Measurements from ENCODE around the gene EID2B.

Gene EID2B

DNA sequence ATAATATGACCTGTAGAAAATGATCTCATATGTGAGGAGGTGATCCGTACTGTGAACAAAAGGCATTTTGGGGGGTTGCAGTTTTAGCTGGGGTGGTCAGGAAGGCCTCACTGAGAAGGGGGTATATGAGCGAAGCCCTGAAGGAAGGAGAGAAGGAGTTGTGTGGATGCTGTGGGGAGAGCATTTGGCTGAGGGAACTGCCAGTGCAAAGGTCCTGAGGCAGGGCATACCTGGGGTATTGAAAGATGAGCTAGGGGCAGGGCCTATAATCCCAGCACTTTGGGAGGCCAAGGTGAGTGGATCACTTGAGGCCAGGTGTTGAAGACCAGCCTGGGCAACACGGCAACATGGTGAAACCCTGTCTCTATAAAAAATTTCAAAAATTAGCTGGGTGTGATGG lies 15.2 kb downstream of the EID2B start:
- Mint-ChIP-seq H3K4me3 (no peak overlapping the region), H3K9me3 (peaks cover 2% of the 10 kb centered on the region), H3K27me3 (peaks cover 19% of the 10 kb centered on the region), H3K36me3 (peaks cover 5% of the 10 kb centered on the region), H3K27ac (no peak overlapping the region), H3K4me1 (peaks cover 12% of the 10 kb centered on the region)
- ATAC-seq (ENCODE audit: low read depth): no peak
- DNase-seq (ENCODE audit: low spot score in 2 of 2): no peak

DNA sequence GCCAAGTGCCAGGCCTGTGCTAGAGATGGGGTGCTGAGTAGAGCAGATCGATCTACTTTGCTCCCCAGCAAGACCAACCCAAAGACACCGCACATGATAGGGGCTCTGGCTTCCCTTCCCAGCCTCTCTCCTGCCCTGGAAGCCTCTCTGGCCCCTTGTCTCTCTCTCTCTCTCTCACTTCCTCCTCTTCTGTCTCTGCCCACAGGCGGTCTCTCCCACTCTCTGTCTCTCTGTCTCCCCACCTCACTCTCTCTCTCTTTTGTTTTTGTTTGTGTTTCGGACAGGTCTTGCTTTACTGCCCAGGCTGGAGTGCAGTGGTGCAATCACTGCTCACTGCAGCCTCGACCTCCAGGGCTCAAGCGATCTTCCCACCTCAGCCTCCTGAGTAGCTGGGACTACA lies 16.4 kb downstream of the EID2B start:
- Mint-ChIP-seq H3K36me3 (peaks cover 5% of the 10 kb centered on the region), H3K27me3 (peaks cover 19% of the 10 kb centered on the region)

DNA sequence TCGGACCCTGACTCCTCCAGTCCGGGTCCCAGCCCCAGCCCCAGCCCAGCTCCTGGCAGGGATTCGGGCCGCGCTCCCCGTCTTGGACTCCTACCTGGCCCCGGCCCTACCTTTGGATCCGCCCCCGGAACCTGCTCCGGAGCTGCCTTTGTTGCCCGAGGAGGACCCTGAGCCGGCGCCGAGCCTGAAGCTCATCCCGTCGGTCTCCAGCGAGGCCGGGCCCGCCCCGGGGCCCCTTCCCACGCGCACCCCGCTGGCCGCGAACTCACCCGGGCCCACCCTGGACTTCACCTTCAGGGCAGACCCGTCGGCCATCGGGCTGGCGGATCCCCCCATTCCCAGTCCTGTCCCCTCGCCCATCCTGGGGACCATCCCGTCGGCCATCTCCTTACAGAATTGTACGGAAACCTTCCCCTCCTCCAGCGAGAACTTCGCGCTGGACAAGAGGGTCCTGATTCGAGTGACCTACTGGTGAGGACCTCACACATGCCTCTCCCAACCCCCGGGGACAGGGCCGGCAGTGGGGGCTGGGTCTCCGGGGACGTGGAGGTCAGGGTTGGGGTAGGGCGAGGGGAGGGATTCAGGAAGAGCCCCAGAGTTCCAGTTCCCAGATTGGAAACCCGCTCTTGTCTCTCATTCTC lies 17.0 kb downstream of the EID2B start:
- Mint-ChIP-seq H3K27ac (peak overlapping the region; percentile 31), H3K36me3 (peaks cover 5% of the 10 kb centered on the region), H3K9me3 (peaks cover 2% of the 10 kb centered on the region), H3K4me3 (peak overlapping the region; percentile 87), H3K27me3 (peaks cover 19% of the 10 kb centered on the region), H3K4me1 (peaks cover 12% of the 10 kb centered on the region)
- DNase-seq (ENCODE audit: low spot score in 2 of 2) (no peak), ATAC-seq (ENCODE audit: low read depth) (no peak)

More for the DNA sequence above, 16.4 kb downstream of the EID2B start:
- ATAC-seq (ENCODE audit: low read depth) (peak; percentile 50), DNase-seq (ENCODE audit: low spot score in 2 of 2) (no peak)
- Mint-ChIP-seq H3K4me3 (peak overlapping the region; percentile 66), H3K27ac (no peak overlapping the region), H3K9me3 (peaks cover 2% of the 10 kb centered on the region), H3K4me1 (peaks cover 12% of the 10 kb centered on the region)

DNA sequence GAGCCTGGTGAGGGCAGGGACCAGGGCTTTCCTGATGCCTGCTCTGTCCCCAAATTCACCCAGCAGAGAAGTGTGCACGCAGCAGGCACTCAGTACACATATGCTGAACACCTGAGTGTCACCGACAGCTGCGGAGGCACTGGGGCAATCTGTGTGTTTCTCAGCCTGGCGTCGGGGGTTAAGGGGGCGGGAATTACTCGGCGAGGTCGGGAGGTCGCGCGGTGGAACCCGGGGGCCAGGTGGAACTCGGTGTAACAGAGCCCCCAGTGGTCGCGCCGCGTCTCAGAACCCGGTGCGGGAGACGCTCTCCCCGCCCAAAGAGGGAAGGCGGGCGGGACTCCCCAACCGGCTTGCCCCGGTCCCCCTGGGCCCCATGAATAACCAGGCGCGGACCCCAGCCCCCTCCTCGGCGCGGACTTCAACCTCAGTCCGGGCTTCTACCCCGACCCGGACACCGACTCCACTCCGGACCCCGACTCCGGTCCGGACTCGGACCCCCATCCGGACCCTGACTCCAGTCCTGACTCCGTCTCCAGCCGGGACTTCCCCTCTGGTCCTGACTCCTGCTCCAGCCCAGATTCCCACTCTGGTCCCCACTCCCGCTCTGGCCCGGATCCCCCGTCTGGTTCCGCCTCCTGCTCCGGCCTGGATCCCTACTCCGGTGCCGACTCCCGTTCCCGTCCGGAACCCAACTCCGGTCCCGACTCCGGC lies 17.7 kb downstream of the EID2B start, which contains the start of gene SELENOV:
TSS of gene SELENOV (plus strand) at position 300 of the 711 bp plus-strand sequence. CDS start at position 374, 74 bp downstream.
- Mint-ChIP-seq H3K27me3 (peaks cover 19% of the 10 kb centered on the region), H3K4me3 (peak within 1 kb of the TSS; percentile 87), H3K36me3 (peaks cover 5% of the 10 kb centered on the region), H3K9me3 (peaks cover 2% of the 10 kb centered on the region), H3K27ac (peak within 1 kb of the TSS; percentile 31), H3K4me1 (peaks cover 12% of the 10 kb centered on the region)
- ATAC-seq (ENCODE audit: low read depth) (peak; percentile 72), DNase-seq (ENCODE audit: low spot score in 2 of 2) (no peak)

DNA sequence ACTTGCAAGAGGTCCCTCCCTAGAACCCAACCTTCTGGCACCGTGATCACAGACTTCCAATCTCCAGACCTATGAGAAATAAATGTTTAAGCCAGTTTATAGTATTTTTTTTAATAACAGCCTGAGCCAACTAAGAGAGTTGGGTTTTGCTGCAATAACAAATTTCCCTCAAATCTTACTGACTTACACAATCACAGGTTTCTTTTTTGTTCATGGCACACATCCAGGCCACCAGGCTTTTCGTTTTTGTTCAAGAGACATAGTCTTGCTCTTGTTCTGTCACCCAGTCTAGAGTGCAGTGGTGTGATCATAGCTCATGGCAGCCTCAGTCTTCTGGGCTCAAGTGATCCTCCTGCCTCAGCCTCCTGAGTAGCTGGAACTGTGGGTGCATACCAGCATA lies 19.7 kb downstream of the EID2B start:
- Mint-ChIP-seq H3K27ac (no peak overlapping the region), H3K4me1 (peaks cover 14% of the 10 kb centered on the region), H3K4me3 (no peak overlapping the region), H3K36me3 (peaks cover 5% of the 10 kb centered on the region), H3K27me3 (peaks cover 19% of the 10 kb centered on the region), H3K9me3 (peaks cover 2% of the 10 kb centered on the region)
- DNase-seq (ENCODE audit: low spot score in 2 of 2) (no peak), ATAC-seq (ENCODE audit: low read depth) (no peak)

DNA sequence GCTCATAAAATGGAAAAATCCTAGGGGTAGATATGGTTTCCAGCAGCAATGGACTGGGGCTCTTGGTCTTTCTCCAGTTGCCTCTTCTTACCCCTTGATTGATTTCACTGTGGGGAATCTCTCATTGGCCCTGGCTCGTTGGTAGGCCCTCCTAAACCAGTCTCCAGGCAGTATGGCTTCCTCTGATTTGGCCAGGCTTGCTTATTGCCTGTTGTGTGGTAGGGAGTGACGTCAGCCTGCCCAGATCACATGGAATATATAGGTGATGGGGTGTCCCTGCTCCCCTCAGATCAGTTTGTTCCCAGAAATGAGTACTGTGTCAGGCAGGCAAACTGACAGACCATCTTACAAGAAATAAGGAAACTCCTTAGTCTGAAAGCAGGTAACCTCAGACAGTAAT lies 23.4 kb downstream of the EID2B start:
- H3K4me3 Mint-ChIP-seq: no peak overlapping the region
- peaks cover 2% of the 10 kb centered on the region for H3K36me3 Mint-ChIP-seq
- DNase-seq (ENCODE audit: low spot score in 2 of 2) (no peak), ATAC-seq (ENCODE audit: low read depth) (no peak)
- no peak overlapping the region for H3K27ac Mint-ChIP-seq
- peaks cover 2% of the 10 kb centered on the region for H3K9me3 Mint-ChIP-seq
- H3K27me3 Mint-ChIP-seq: peaks cover 18% of the 10 kb centered on the region
- H3K4me1 Mint-ChIP-seq: peaks cover 12% of the 10 kb centered on the region

DNA sequence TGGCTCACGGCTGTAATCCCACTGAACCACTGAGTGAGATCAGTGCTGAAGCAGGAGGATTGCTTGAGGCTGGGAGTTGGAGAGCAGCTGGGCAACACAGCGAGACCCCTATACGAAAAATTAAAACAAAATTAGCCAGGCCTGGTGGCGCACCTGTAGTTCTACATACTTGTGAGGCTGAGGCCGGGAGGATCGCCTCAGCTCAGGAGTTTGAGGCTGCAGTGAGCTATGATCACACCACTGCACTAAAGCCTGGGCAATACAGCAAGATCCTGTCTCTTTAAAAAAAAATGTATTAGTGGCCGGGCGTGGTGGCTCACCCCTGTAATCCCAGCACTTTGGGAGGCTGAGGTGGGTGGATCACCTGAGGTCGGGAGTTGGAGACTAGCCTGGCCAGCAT lies 24.0 kb downstream of the EID2B start:
- no peak overlapping the region for H3K27ac Mint-ChIP-seq
- peaks cover 22% of the 10 kb centered on the region for H3K27me3 Mint-ChIP-seq
- H3K9me3 Mint-ChIP-seq: peaks cover 2% of the 10 kb centered on the region
- H3K4me1 Mint-ChIP-seq: peaks cover 15% of the 10 kb centered on the region
- H3K4me3 Mint-ChIP-seq: no peak overlapping the region
- ATAC-seq (ENCODE audit: low read depth): no peak
- peaks cover 2% of the 10 kb centered on the region for H3K36me3 Mint-ChIP-seq
- DNase-seq (ENCODE audit: low spot score in 2 of 2): no peak

DNA sequence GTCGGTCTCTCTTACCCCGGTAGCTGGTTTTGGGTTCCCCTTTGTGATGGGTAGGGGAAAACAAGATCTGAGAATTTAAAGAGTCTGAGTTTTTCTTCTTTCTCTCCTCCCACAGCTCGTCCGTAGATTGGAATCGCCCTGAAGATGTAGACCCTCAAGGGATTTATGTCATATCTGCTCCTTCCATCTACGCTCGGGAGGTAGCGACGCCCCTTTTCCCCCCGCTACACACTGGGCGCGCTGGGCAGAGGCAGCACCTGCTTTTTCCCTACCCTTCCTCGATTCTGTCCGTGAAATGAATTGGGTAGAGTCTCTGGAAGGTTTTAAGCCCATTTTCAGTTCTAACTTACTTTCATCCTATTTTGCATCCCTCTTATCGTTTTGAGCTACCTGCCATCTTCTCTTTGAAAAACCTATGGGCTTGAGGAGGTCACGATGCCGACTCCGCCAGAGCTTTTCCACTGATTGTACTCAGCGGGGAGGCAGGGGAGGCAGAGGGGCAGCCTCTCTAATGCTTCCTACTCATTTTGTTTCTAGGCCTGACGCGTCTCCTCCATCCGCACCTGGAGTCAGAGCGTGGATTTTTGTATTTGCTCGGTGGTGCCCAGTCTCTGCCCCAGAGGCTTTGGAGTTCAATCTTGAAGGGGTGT lies 24.8 kb downstream of the EID2B start:
- Mint-ChIP-seq H3K27me3 (peaks cover 26% of the 10 kb centered on the region), H3K36me3 (peaks cover 2% of the 10 kb centered on the region), H3K4me1 (peaks cover 22% of the 10 kb centered on the region), H3K9me3 (peaks cover 2% of the 10 kb centered on the region), H3K4me3 (peak overlapping the region; percentile 87), H3K27ac (no peak overlapping the region)
- no peak for ATAC-seq (ENCODE audit: low read depth)
- DNase-seq (ENCODE audit: low spot score in 2 of 2): no peak

DNA sequence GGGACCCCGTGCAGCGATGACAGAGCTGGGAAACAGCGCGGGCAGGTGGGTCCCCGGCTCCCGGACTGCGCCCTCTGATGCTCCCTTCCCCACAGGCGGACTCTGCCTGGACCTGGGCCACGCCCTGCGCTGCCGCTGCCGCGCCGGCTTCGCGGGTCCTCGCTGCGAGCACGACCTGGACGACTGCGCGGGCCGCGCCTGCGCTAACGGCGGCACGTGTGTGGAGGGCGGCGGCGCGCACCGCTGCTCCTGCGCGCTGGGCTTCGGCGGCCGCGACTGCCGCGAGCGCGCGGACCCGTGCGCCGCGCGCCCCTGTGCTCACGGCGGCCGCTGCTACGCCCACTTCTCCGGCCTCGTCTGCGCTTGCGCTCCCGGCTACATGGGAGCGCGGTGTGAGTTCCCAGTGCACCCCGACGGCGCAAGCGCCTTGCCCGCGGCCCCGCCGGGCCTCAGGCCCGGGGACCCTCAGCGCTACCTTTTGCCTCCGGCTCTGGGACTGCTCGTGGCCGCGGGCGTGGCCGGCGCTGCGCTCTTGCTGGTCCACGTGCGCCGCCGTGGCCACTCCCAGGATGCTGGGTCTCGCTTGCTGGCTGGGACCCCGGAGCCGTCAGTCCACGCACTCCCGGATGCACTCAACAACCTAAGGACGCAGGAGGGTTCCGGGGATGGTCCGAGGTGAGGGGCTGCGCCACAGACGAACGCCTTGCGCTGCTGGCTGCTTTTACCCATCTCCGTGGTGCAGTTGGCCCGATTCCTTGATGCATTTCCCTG lies 25.5 kb downstream of the EID2B start:
- no peak overlapping the region for H3K27ac Mint-ChIP-seq
- ATAC-seq (ENCODE audit: low read depth): peak; percentile 75
- peaks cover 2% of the 10 kb centered on the region for H3K9me3 Mint-ChIP-seq
- H3K27me3 Mint-ChIP-seq: peaks cover 26% of the 10 kb centered on the region
- H3K4me3 Mint-ChIP-seq: peak overlapping the region; percentile 87
- DNase-seq (ENCODE audit: low spot score in 2 of 2): peak; percentile 36 to 50
- H3K4me1 Mint-ChIP-seq: peaks cover 22% of the 10 kb centered on the region
- peaks cover 2% of the 10 kb centered on the region for H3K36me3 Mint-ChIP-seq

DNA sequence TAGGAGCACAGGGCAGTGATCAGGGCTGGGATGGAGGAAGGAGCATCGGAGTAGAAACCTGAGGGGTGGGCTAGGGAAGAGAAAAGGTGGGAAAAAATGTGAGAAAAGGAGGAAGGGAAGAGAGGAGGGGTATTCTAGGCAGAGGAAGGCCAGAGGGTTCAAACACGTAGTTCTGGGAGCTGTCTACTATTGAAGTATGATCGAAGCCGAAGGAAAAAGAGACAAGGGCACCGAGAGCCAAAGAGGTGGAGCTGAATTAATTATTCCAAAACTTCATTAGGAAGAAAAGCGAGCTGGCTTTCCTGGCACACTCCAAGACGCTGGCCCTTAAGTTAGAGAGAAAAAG lies 26.1 kb downstream of the EID2B start:
- no peak for ATAC-seq (ENCODE audit: low read depth)
- H3K9me3 Mint-ChIP-seq: peaks cover 2% of the 10 kb centered on the region
- peaks cover 2% of the 10 kb centered on the region for H3K36me3 Mint-ChIP-seq
- peak overlapping the region; percentile 81 for H3K4me3 Mint-ChIP-seq
- H3K27ac Mint-ChIP-seq: no peak overlapping the region
- peaks cover 22% of the 10 kb centered on the region for H3K4me1 Mint-ChIP-seq
- peaks cover 27% of the 10 kb centered on the region for H3K27me3 Mint-ChIP-seq
- no peak for DNase-seq (ENCODE audit: low spot score in 2 of 2)

DNA sequence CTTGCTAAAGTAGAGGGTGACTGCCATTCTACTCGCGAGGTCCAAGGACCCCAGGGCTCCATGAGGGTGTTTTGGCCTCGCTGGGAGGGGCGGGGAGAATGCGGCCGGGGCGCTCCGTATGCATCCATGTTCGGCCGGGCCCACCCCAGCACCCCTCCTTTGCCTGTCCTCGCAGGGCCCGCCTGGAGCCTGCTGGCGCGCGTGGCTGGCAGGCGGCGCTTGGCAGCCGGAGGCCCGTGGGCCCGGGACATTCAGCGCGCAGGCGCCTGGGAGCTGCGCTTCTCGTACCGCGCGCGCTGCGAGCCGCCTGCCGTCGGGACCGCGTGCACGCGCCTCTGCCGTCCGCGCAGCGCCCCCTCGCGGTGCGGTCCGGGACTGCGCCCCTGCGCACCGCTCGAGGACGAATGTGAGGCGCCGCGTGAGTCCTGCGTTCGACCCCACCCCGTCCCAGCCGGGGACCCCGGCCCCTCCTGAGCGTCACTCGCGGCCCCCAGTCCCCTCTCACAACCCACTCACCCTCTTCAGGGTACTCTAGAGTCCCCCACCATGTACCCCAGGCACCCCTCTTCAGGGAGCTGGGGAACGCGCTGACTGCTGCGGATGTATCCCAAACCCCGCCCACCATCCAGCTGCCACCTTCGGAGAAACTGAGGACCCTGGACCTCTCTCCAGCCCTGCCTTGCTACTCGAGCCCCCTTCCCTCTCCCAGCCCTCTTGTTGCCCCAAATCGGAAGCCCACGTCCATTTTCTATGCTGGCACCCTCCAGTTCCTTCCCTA lies 29.8 kb downstream of the EID2B start:
- DNase-seq (ENCODE audit: low spot score in 2 of 2) (peak; percentile 79 to 86), ATAC-seq (ENCODE audit: low read depth) (peak; percentile 49)
- peak overlapping the region; percentile 56 for H3K27ac Mint-ChIP-seq
- H3K27me3 Mint-ChIP-seq: peaks cover 40% of the 10 kb centered on the region
- peaks cover 2% of the 10 kb centered on the region for H3K36me3 Mint-ChIP-seq
- H3K4me1 Mint-ChIP-seq: peaks cover 32% of the 10 kb centered on the region
- H3K9me3 Mint-ChIP-seq: peaks cover 2% of the 10 kb centered on the region
- peak overlapping the region; percentile 60 for H3K4me3 Mint-ChIP-seq

DNA sequence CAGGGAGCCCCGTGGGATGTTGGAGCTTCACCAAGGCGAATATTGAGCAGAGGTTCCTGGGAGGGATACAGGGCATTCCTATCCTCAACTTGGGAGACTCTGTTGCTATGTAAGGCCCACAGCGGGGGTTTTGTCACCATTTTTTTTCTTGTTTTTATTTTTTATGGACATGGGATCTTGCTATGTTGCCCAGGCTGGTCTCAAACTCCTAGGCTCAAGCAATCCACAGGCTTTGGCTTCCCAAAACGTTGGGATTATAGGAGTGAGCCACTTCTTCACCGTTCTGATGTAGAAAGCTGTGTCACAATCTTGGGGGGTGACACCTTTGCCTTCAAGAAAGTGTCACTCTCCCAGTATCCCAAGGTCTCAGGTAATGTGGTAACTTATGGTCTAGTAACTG lies 31.3 kb downstream of the EID2B start:
- Mint-ChIP-seq H3K36me3 (peaks cover 2% of the 10 kb centered on the region), H3K4me3 (no peak overlapping the region), H3K27me3 (peaks cover 37% of the 10 kb centered on the region), H3K4me1 (peaks cover 24% of the 10 kb centered on the region), H3K9me3 (peaks cover under 1% of the 10 kb centered on the region), H3K27ac (no peak overlapping the region)
- DNase-seq (ENCODE audit: low spot score in 2 of 2): no peak
- no peak for ATAC-seq (ENCODE audit: low read depth)

DNA sequence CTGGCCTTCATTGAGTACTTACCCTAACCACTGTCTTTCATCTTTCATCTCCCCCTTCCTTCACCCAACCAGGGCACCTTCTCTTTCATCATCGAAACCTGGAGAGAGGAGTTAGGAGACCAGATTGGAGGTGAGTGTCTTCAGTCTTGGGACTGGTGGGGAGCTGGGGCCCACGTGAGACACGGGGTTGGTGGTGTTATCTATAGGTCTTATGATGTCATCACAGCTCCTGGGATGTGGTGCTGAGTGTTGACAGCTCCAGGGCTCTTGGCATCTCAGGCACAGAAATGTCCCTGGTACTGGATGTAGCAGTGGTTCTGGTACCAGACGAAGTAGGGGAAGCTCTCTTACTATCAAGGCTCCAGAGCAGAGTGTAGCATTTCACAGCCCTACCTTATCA lies 32.1 kb downstream of the EID2B start:
- Mint-ChIP-seq H3K9me3 (no peaks in the 10 kb centered on the region), H3K36me3 (peaks cover under 1% of the 10 kb centered on the region), H3K27me3 (peaks cover 33% of the 10 kb centered on the region), H3K27ac (no peak overlapping the region), H3K4me3 (peak overlapping the region; percentile 18), H3K4me1 (peaks cover 24% of the 10 kb centered on the region)
- DNase-seq (ENCODE audit: low spot score in 2 of 2) (no peak), ATAC-seq (ENCODE audit: low read depth) (no peak)
